Stimulated activated naive CD4-positive, alpha-beta T cell (primary cell): Measurements from ENCODE around the gene GATA6.

Source experiments
- DNase-seq, 6 experiments: peaks; one replicate each; lab custom pipeline; 2025; lab: John Stamatoyannopoulos, UW

Gene GATA6

GRCh38 chr18:22166069-22166950 lies 3.1 kb upstream of the GATA6 start:
- no peak for DNase-seq

- DNase-seq: no peak
Measured at GRCh38 chr18:22167091-22167470, 2.3 kb upstream of the GATA6 start.

DNA sequence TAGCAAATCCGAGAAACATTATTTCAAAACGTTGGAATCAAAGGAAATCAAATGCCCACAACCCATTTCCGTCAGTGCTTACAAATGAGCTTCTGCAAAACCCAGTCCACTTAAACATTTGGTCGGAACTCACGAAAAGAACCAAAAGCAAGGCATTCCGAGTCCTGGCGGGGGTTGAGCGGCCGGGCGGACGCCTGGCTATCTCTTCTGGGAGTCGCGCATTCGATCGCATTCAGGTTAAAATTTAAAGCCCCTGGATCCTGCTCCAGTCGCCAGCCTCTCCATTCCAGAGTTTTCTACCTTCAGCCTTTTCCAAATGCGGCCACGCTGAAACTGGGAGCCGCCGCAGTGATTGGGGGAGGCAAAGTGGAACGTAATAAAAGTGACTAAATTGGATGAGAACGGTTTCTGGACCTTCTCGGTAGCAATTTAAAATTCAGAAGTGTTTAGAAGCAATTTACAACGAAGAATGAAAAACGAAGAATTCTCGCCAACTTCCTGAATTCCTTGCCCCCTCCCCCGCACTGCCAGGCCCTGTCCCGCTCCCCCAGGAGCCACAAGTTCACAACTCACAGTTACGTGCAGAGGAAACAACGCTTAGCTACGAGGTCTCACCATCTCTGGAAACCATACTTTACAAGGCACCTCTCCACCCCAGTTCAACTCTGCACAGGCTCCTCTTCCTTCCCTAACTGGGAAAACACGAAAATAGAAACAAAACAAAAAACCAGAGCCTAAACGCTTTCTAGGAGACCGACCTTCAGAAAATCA lies 1.7 kb upstream of the GATA6 start:
- DNase-seq: no peak

DNA sequence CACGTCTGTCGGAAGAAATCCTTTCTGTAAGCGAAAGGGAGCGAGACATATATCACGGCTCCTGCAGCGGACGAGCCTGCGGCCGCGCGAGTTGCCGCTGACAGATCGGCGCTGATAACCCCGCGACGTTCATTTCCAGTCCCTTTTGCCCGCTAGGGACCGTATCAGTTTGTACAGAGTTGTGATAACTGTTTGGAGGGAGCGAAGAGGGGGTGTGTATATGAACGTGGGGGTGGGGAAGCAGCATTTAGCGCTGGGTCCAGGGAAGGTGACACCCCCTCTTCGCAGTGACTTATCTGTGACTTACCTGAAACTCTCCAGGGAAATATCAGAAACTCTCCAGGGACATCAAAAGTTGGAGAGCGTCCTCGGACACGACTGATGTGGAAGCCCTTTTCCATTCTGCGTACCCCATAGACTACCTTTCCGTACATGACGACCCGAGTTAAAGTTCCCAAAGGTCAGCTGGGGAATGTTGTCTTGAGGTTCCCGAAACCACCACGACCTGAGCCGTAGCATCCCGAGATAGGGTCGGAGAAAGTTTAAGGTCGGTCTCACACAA lies 948 bp upstream of the GATA6 start:
- DNase-seq: no peak

DNA sequence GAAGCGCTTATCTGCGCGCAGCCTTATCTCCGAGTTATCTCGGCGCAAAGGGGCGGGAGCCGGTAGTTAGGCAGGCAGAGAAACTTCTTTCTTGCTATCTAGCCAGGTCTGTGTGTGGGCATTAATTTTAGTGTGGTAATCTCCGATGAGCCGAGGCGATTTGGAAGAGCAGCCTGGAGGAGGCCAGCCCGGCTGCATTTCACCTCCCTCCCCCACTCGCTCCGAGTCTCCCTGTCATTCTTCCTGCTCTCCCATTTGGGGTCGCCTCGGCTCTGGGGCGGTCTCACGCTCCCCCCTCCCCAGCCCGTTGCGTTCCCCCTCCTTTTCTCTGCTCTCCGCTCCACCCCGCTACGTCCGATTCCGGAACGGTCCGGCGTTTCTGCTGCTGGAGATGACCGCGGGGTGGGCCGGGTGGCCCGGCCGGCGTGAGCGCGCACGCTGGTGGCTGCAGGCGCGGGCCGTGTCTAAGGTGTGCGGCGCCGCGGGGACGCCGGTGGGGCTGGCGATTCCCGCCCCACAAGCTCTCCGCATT lies 566 bp downstream of the GATA6 start:
- DNase-seq: no peak

DNA sequence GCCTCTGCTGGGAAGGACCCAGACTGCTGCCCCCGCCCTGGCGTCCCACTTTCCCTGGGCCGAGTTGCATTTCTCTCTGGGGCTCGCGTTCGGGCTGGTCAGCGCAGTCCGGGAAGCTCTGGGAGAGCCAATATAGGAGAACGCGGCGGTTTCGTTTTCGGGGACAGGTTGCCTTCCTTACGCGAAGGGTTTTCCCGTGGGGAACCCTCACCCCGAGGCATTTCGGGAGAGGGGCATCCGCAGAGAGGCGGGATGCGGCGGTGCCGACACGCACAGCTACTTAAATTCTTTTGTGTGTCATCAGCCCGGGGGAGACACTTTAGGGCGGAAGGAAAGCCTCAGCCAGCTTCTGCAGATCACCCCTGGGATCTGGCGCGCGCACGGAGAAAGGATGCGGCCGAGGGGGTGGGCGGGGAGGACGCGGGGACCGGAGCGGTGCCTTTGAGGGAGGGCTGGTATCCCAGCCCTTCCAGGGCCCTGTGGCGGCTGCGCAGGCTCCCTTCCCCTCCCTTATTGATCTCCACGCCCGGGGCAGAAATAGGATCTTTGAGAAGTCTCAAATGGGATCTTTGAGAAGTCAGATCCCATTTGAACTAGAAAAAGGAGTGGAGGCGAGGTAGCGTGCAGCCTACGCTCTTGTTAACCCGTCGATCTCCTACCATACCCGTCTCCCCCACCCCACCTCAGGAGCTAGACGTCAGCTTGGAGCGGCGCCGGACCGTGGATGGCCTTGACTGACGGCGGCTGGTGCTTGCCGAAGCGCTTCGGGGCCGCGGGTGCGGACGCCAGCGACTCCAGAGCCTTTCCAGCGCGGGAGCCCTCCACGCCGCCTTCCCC lies 1.2 kb downstream of the GATA6 start:
- no peak for DNase-seq

GRCh38 chr18:22171258-22172119 lies 2.1 kb downstream of the GATA6 start:
- no peak for DNase-seq

- no peak for DNase-seq
Measured at GRCh38 chr18:22172120-22172582, 2.8 kb downstream of the GATA6 start.

DNA sequence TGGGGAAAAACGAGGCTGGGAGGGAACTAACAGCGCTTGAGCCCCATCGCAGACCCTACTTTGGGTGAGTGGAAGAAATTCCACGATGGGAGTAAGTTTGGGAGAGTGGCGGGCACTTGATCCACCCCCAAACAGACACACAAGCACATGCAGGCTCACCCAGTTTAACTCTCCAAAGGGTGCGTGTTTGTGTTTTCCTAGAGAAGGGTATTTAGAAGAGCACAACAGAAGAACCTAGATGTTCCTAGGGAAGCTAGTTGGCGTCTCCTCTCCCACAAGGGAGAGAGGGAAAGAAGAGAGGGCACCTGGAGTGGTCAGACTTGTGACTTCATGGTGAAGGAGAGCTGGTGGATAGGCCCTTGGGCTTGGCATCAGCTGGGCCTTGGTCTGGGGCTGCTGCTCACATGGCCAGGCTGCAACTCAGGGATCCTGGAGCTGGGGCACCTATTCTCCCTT lies 3.2 kb downstream of the GATA6 start:
- DNase-seq: no peak

- DNase-seq: no peak
Measured at GRCh38 chr18:22173221-22173927, 4.0 kb downstream of the GATA6 start.

DNA sequence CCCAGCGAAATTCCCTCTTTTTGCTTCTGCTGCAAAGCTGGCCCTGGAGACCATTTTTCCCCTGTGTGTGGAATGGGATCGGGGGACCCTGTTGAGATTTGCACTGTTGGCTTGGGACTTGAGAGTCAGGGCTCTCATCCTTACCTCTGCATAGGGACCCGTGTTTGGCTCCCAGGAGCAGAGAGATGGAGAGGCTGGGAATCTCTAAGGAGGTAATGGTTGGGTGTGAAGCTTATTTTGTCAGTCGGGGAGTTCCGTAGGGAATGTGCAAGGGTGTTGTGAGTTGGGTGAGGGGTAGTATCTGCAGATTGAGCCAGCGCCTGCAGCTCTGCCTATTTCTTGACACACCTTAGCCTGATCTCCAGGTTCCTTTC lies 4.5 kb downstream of the GATA6 start:
- DNase-seq: no peak

DNA sequence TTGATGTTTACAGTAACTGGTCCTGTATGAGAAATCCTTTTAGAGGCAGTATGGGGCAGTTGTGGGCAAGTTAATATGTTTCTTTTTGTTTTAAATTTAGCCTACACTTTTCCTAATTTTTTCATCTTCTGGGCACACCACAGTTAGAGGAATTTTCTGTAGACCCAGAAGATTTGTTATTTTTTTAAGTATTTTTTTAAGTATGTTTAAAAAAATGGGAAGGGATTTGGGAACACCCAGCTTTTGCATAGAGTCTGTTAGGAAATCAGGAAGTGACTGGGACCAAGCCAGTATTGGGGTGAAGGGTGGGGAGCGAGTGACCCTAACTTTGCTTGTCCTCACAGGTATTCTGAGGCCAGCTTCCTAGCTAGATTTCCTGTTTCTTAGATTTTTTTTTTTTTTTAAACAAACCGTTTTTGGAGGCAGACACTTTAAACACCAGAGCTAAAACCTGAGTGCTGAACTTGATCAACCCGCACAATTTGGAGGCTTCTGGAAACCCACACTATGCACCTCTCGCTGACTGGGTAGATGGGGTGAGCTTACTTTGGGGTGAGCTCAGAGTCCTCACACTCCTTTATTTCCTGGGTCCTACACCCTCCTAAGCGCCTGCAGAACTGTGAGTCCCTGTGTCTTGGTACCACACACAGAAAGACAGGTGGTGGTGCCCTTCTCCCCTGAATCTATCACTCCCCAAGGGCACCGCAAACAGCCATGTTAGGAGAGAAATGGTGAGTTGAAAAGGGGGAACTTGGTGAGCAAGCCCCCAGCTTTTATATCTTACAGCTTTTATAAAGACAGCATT lies 5.2 kb downstream of the GATA6 start:
- no peak for DNase-seq

- DNase-seq: no peak
Measured at GRCh38 chr18:22175346-22175745, 6.0 kb downstream of the GATA6 start.

GRCh38 chr18:22176420-22177326 lies 7.3 kb downstream of the GATA6 start:
- DNase-seq: no peak

GRCh38 chr18:22177327-22177871 lies 8.0 kb downstream of the GATA6 start:
- no peak for DNase-seq

- no peak for DNase-seq
Measured at GRCh38 chr18:22179174-22179573, 9.8 kb downstream of the GATA6 start.

- DNase-seq: no peak
Measured at GRCh38 chr18:22179631-22180030, 10.2 kb downstream of the GATA6 start.

DNA sequence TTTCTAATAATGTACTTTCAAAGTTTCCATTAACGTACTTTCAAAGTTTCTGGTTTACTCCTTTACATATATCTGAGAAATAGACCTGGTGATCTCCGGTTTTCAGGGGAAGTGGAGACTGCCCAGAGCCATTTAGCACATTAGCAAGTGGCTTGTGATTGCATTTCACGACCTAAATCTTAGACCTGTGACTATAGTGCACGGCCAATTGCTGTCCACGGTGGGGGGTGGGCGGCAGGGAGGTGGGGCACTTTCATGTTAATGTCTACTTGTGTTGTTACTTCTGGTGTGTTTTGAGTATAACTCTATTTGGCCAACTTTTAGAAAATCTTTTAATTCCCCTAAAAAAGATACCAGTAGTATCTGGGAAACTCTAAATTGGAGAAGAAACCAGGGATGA lies 11.3 kb downstream of the GATA6 start:
- DNase-seq: no peak
